H9 (cell line): ENCODE results near the gene DLX1. TPM values are rescaled to one million over a fixed set of nuclear protein-coding genes. Genes with fewer than 3 reads are reported as not detected.

Experiments used
- DNase-seq: peaks from one replicate; pipeline ENCODE4 v3.0.0-alpha.2; 2017
- H2AFZ ChIP-seq: one replicate; pipeline ENCODE4 v1.6.1; 2013; ENCODE audit warnings: mild to moderate bottlenecking, low read length, control low read depth, moderate library complexity
- H2AK5ac ChIP-seq: 2 replicates; pipeline ENCODE4 v1.6.1; 2013; ENCODE audit warnings: low read length, control low read depth, mixed read lengths; ENCODE audit not compliant: insufficient read length
- H2BK120ac ChIP-seq: one replicate; pipeline ENCODE4 v1.6.1; 2013; ENCODE audit warnings: low read depth, mild to moderate bottlenecking, low read length, control low read depth, inconsistent platforms; ENCODE audit not compliant: poor library complexity, severe bottlenecking
- H2BK12ac ChIP-seq: 2 replicates; pipeline ENCODE4 v1.6.1; 2013; ENCODE audit warnings: low read length, control low read depth, mixed read lengths, low read depth; ENCODE audit not compliant: insufficient read length
- H2BK15ac ChIP-seq: 2 replicates; pipeline ENCODE4 v1.6.1; 2013; ENCODE audit warnings: low read depth, low read length, control low read depth
- H2BK20ac ChIP-seq: one replicate; pipeline ENCODE4 v1.6.1; 2013; ENCODE audit warnings: low read depth, mild to moderate bottlenecking, low read length, control low read depth, inconsistent platforms; ENCODE audit not compliant: poor library complexity, severe bottlenecking
- H2BK5ac ChIP-seq: 2 replicates; pipeline ENCODE4 v1.6.1; 2013; ENCODE audit warnings: low read length, control low read depth, mixed read lengths; ENCODE audit not compliant: insufficient read length
- H3K14ac ChIP-seq: 2 replicates; pipeline ENCODE4 v1.6.1; 2013; ENCODE audit warnings: low read length, control low read depth; ENCODE audit not compliant: insufficient read depth
- H3K18ac ChIP-seq: 2 replicates; pipeline ENCODE4 v1.6.1; 2013; ENCODE audit warnings: low read depth, mild to moderate bottlenecking, mixed read lengths, low read length, control low read depth; ENCODE audit not compliant: insufficient read length
- H3K23ac ChIP-seq: 2 replicates; pipeline ENCODE4 v1.6.1; 2013; ENCODE audit warnings: low read length, control low read depth, mixed read lengths, low read depth; ENCODE audit not compliant: insufficient read length
- H3K23me2 ChIP-seq: 2 replicates; pipeline ENCODE4 v1.6.1; 2013; ENCODE audit warnings: low read depth, mild to moderate bottlenecking, mixed read lengths, low read length, control low read depth; ENCODE audit not compliant: insufficient read length, poor library complexity, severe bottlenecking
- H3K27ac ChIP-seq: 2 replicates; pipeline ENCODE4 v1.5.1; 2013; ENCODE audit warnings: low read length, control low read depth, mixed read lengths, low read depth; ENCODE audit not compliant: insufficient read length
- H3K27me3 ChIP-seq: 2 replicates; pipeline ENCODE4 v1.6.1; 2013; ENCODE audit warnings: low read length, control low read depth, inconsistent platforms; ENCODE audit not compliant: insufficient read depth
- H3K4ac ChIP-seq: 2 replicates; pipeline ENCODE4 v1.6.1; 2013; ENCODE audit warnings: low read depth, mild to moderate bottlenecking, control low read depth, inconsistent platforms, low read length, moderate library complexity
- H3K4me1 ChIP-seq: 2 replicates; pipeline ENCODE4 v1.6.1; 2013; ENCODE audit warnings: low read length, control low read depth, inconsistent platforms; ENCODE audit not compliant: insufficient read depth
- H3K4me2 ChIP-seq: 2 replicates; pipeline ENCODE4 v1.6.1; 2013; ENCODE audit warnings: low read length, control low read depth, mixed read lengths; ENCODE audit not compliant: insufficient read length, insufficient read depth
- H3K56ac ChIP-seq: 2 replicates; pipeline ENCODE4 v1.6.1; 2013; ENCODE audit warnings: low read depth, mild to moderate bottlenecking, mixed read lengths, low read length, control low read depth; ENCODE audit not compliant: insufficient read length
- H3K79me1 ChIP-seq: 2 replicates; pipeline ENCODE4 v1.6.1; 2013; ENCODE audit warnings: low read depth, mild to moderate bottlenecking, moderate library complexity, low read length, control low read depth, inconsistent platforms; ENCODE audit not compliant: insufficient read depth, poor library complexity, severe bottlenecking
- H3K79me2 ChIP-seq: 2 replicates; pipeline ENCODE4 v1.6.1; 2013; ENCODE audit warnings: low read length, control low read depth, inconsistent platforms; ENCODE audit not compliant: insufficient read depth
- H3K9ac ChIP-seq: 2 replicates; pipeline ENCODE4 v1.6.1; 2013; ENCODE audit warnings: low read length, control low read depth, mixed read lengths; ENCODE audit not compliant: insufficient read length; ENCODE audit errors: extremely low read depth
- H3K9me3 ChIP-seq: one replicate; pipeline ENCODE4 v1.6.1; 2013; ENCODE audit warnings: low read depth, low read length, inconsistent platforms; ENCODE audit not compliant: control insufficient read depth
- H3T11ph ChIP-seq: one replicate; pipeline ENCODE4 v1.6.1; 2013; ENCODE audit warnings: mild to moderate bottlenecking, low read length, control low read depth, inconsistent platforms
- H4K20me1 ChIP-seq: one replicate; pipeline ENCODE4 v1.6.1; 2013; ENCODE audit not compliant: control insufficient read depth, insufficient read length, insufficient read depth
- H4K5ac ChIP-seq: 2 replicates; pipeline ENCODE4 v1.6.1; 2013; ENCODE audit warnings: low read depth, mild to moderate bottlenecking, mixed read lengths, low read length, control low read depth; ENCODE audit not compliant: insufficient read length
- H4K8ac ChIP-seq: replicated peaks from 2 replicates; pipeline ENCODE4 v1.6.1; 2013; ENCODE audit warnings: low read length, control low read depth, mixed read lengths, low read depth; ENCODE audit not compliant: insufficient read length
- H4K91ac ChIP-seq: 2 replicates; pipeline ENCODE4 v1.6.1; 2013; ENCODE audit warnings: low read depth, mild to moderate bottlenecking, moderate library complexity, mixed read lengths, low read length, control low read depth; ENCODE audit not compliant: insufficient read length
- H3K27ac Mint-ChIP-seq, 3 experiments: 2 replicates in 2 of 3; 3 replicates in 1 of 3; pipeline ENCODE4 v1.8.0; 2020 to 2021; ENCODE audit warnings: mixed read lengths in 3 of 3, mild to moderate bottlenecking in 1 of 3, moderate library complexity in 1 of 3
- H3K27me3 Mint-ChIP-seq: 2 replicates; pipeline ENCODE4 v1.8.0; 2021; ENCODE audit warnings: low read depth, mild to moderate bottlenecking, moderate library complexity, mixed read lengths
- H3K36me3 Mint-ChIP-seq, 3 experiments: 2 replicates in 2 of 3; 3 replicates in 1 of 3; pipeline ENCODE4 v1.8.0; 2020 to 2021; ENCODE audit warnings: low read depth in 3 of 3, mixed read lengths in 3 of 3; ENCODE audit not compliant: insufficient read depth in 1 of 3
- H3K4me1 Mint-ChIP-seq, 2 experiments: 2 replicates each; pipeline ENCODE4 v1.8.0; 2020; ENCODE audit warnings: mixed read lengths in 2 of 2
- H3K4me3 Mint-ChIP-seq, 2 experiments: 2 replicates in 1 of 2; 3 replicates in 1 of 2; pipeline ENCODE4 v1.8.0; 2020 to 2021; ENCODE audit warnings: mild to moderate bottlenecking in 2 of 2, mixed read lengths in 2 of 2, moderate library complexity in 1 of 2
- H3K9me3 Mint-ChIP-seq, 2 experiments: 2 replicates in 1 of 2; 3 replicates in 1 of 2; pipeline ENCODE4 v1.8.0; 2020; ENCODE audit warnings: mild to moderate bottlenecking in 2 of 2, mixed read lengths in 2 of 2, moderate library complexity in 1 of 2
- CTCF ChIP-seq: fragments of 200-600 bp; sonication (generic); conservative IDR thresholded peaks from 3 replicates; pipeline ENCODE4 v1.8.0; 2021; ENCODE audit warnings: antibody characterized with exemption, mild to moderate bottlenecking
- WGBS: extraction: QIAGEN DNeasy Blood & Tissue Kit; methylation state at CpG from one replicate; pipeline ENCODE4 v1.1.7; 2013; ENCODE audit warnings: missing lambda C conversion rate, low lambda C conversion rate, mixed read lengths; ENCODE audit not compliant: insufficient read length; ENCODE audit errors: extremely low coverage; 5-methylcytosine and 5-hydroxymethylcytosine counted together
- total RNA-seq: library from RNA; stranded (reverse); gene quantifications from 2 replicates; pipeline ENCODE4 v1.2.1, GENCODE V29; 2021

Gene DLX1
- total RNA-seq, 1 experiment from 2014 or later = not detected

GRCh38 chr2:172100935-172101820, 15.9 kb downstream of the DLX1 start:
- no peak overlapping the region for H2BK120ac ChIP-seq
- no peak overlapping the region for H3K4ac ChIP-seq
- no peak overlapping the region for H2BK15ac ChIP-seq
- H2AFZ ChIP-seq = no peak overlapping the region
- no peaks in the 10 kb centered on the region for H3K9me3 ChIP-seq
- no peak for DNase-seq
- H4K91ac ChIP-seq = no peak overlapping the region
- Mint-ChIP-seq H3K36me3 (peaks cover 0 to 2% (median 1%) of the 10 kb centered on the region in 3 experiments; a peak in 2 of 7 replicates), H3K27ac (no peak overlapping the region), H3K4me3 (peak overlapping the region; percentile 62 to 80), H3K4me1 (peaks cover 36 to 55% of the 10 kb centered on the region in 2 experiments), H3K27me3 (peaks cover 100% of the 10 kb centered on the region), H3K9me3 (peaks cover 3 to 9% of the 10 kb centered on the region in 2 experiments; a peak in 4 of 5 replicates)
- no peaks in the 10 kb centered on the region for H4K20me1 ChIP-seq
- H2BK12ac ChIP-seq = no peak overlapping the region
- H3T11ph ChIP-seq = no peak overlapping the region
- H3K27ac ChIP-seq = no peak overlapping the region
- H3K23me2 ChIP-seq = peaks cover 27% of the 10 kb centered on the region
- no peaks in the 10 kb centered on the region for H3K4me1 ChIP-seq
- no peak overlapping the region for H3K56ac ChIP-seq
- H3K18ac ChIP-seq = no peak overlapping the region
- no peak overlapping the region for H2AK5ac ChIP-seq
- no peaks in the 10 kb centered on the region for H3K79me1 ChIP-seq
- H3K27me3 ChIP-seq = peaks cover 86% of the 10 kb centered on the region
- H2BK20ac ChIP-seq = no peak overlapping the region
- no CpG with 5 or more reads among the region's 54 CpGs for WGBS
- no peak overlapping the region for H4K8ac ChIP-seq
- no peak overlapping the region for H3K9ac ChIP-seq
- no peak for TF ChIP-seq CTCF
- H4K5ac ChIP-seq = no peak overlapping the region
- H3K14ac ChIP-seq = no peak overlapping the region
- no peaks in the 10 kb centered on the region for H3K79me2 ChIP-seq
- no peak overlapping the region for H2BK5ac ChIP-seq
- no peak overlapping the region for H3K23ac ChIP-seq
- H3K4me2 ChIP-seq = peak overlapping the region; percentile 51
